ENCODE results near the gene SRPK1.

GRCh38 chr6:35903679-35904078 is 17.2 kb downstream of the SRPK1 start:
- TF ChIP-seq CTCF (IDR thresholded peaks at IDR 0.05 in 4 of 5, conservative IDR thresholded peaks at IDR 0.05 in 1 of 5) = no peak
- no peak for TF ChIP-seq POLR2A (IDR thresholded peaks at IDR 0.05)

All from gastrocnemius medialis (tissue), 4 donors.